GM19328 (cell line): ENCODE measurements around the gene FOXD3.
"Not testable (repeated sequence)": the region's sequence is repeated elsewhere in the genome, so short reads cannot be mapped to it uniquely, and the experiment has no call there.

Source experiments
- ATAC-seq: cut with Tn5 transposase; IDR thresholded peaks from one replicate; pipeline ENCODE4 v1.9.1; 2021; ENCODE audit warnings: mild to moderate bottlenecking, moderate library complexity; ENCODE audit not compliant: unreplicated experiment

The FOXD3 gene

GRCh38 chr1:63356234-63356633 lies 33.9 kb downstream of the FOXD3 start:
- ATAC-seq, result not testable (repeated sequence)

- no peak for ATAC-seq
These were observed 37.2 kb downstream of the FOXD3 start for GRCh38 chr1:63359561-63359960.

GRCh38 chr1:63362073-63362472 lies 39.7 kb downstream of the FOXD3 start:
- ATAC-seq, result no peak

- ATAC-seq, result no peak
These were observed 40.2 kb downstream of the FOXD3 start for GRCh38 chr1:63362578-63362977.

GRCh38 chr1:63363014-63363413 lies 40.6 kb downstream of the FOXD3 start:
- no peak for ATAC-seq

- ATAC-seq, result no peak
These were observed 44.5 kb downstream of the FOXD3 start for GRCh38 chr1:63366908-63367214.

GRCh38 chr1:63367215-63368103 lies 45.1 kb downstream of the FOXD3 start, which contains the start of gene ALG6:
TSS of gene ALG6 (plus strand) at chr1:63367627. CDS start at chr1:63370978, 3,351 bp downstream.
- ATAC-seq, result peak; percentile 93

- ATAC-seq, result no peak
These were observed 45.8 kb downstream of the FOXD3 start for GRCh38 chr1:63368131-63368530.
